ENCODE data around the gene ABI3. TPM values are rescaled to one million over a fixed set of nuclear protein-coding genes. Genes with fewer than 3 reads are reported as not detected.

The ABI3 gene
- total RNA-seq, 6 experiments from 2014 or later = 0.11 TPM; not detected in 5

DNA sequence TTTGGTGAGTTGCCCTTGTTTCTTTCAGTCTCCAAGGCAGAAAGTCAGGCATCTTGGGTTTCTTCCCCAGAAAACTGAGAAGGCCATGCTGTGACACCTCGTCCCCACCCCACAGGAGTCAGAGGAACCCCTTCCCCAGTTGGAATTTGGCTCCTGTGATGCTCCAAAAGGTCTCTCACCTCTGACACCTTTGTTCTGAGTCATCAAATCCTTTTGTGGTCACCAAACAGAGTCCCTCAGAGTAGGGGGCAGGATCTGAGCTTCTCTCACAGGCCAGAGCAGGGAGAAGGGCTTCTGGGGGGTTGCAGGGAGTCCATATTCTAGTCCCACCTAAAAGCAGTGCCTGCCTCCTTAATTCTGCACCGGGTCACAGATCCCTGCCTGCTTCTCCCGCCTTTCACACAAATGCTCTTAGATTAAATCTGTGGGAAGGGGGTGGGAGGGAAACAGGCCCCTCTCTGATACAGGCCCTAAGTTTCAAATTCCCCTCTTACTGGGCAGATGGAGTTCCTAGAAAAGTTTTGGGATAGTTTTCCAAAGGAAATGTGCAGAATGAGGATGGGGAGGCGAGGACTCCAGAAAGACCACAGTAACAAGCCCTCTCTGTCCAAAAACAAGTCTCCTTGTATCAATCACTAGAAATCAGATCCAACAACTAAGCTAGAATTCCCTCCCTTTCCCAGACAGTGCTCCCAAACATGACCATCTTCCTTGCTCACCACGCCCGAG is 18.7 kb downstream of the ABI3 start:
- peaks cover 6% of the 10 kb centered on the region; the same call in 1 of the 2 replicates for H3K4me1 Mint-ChIP-seq (ENCODE audit: low read depth)
- peaks cover 30% of the 10 kb centered on the region for H3K27me3 Mint-ChIP-seq (ENCODE audit: insufficient read depth)
- H3K9me3 Mint-ChIP-seq = no peaks in the 10 kb centered on the region
- TF ChIP-seq, protein P1, sequence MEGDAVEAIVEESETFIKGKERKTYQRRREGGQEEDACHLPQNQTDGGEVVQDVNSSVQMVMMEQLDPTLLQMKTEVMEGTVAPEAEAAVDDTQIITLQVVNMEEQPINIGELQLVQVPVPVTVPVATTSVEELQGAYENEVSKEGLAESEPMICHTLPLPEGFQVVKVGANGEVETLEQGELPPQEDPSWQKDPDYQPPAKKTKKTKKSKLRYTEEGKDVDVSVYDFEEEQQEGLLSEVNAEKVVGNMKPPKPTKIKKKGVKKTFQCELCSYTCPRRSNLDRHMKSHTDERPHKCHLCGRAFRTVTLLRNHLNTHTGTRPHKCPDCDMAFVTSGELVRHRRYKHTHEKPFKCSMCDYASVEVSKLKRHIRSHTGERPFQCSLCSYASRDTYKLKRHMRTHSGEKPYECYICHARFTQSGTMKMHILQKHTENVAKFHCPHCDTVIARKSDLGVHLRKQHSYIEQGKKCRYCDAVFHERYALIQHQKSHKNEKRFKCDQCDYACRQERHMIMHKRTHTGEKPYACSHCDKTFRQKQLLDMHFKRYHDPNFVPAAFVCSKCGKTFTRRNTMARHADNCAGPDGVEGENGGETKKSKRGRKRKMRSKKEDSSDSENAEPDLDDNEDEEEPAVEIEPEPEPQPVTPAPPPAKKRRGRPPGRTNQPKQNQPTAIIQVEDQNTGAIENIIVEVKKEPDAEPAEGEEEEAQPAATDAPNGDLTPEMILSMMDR (IDR thresholded peaks at IDR 0.05) = no peak
- H3K27ac Mint-ChIP-seq = no peak overlapping the region
- H3K36me3 Mint-ChIP-seq (ENCODE audit: low read depth) = no peaks in the 10 kb centered on the region
- DNase-seq = no peak
- H3K4me3 Mint-ChIP-seq = peak overlapping the region; percentile 55

DNA sequence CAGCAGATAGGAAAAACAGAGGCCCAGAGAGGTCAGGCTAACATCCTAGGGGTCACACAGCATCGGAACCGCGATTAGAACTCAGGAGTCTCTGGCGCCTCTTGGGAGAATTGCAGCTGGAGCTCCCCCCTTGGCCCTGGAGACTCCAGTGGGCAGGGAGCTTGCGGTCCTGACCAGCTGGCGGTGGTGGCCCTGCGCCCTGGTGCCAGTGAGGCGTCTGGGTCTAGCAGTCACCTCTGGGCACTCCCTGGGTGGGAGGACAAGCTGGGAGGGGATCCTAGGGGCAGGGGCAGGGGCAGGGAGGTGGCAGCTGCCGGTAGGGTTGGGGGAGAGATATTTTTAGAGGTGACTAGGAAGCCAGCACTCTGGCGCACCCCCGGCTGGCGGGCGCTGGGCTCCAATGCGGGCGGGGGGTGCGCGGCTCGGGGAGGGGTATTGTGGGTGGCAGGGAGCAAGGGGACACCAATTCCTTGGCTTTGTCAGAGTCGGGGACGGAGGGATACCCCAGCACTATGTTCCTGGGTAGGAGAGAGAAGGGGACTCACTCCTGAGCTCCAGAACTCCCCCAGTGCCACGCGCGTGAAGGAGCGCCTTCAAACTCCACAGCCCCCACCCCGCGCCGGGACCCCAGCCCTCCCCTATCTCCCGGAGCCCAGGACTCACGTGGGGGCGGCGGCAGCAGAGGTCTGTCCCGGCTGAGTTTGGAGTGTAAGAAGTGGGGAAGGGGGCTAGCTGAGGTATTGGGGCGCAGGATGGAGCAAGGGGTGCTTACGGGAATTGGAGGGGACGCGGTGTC is 19.5 kb downstream of the ABI3 start:
- H3K4me3 Mint-ChIP-seq = peak overlapping the region; percentile 87
- peaks cover 6% of the 10 kb centered on the region; the same call in 1 of the 2 replicates for H3K4me1 Mint-ChIP-seq (ENCODE audit: low read depth)
- no peak for DNase-seq
- H3K36me3 Mint-ChIP-seq (ENCODE audit: low read depth) = no peaks in the 10 kb centered on the region
- H3K27ac Mint-ChIP-seq = no peak overlapping the region
- TF ChIP-seq, protein P1 (IDR thresholded peaks at IDR 0.05) = no peak
- H3K27me3 Mint-ChIP-seq (ENCODE audit: insufficient read depth) = peaks cover 27% of the 10 kb centered on the region
- H3K9me3 Mint-ChIP-seq = no peaks in the 10 kb centered on the region

DNA sequence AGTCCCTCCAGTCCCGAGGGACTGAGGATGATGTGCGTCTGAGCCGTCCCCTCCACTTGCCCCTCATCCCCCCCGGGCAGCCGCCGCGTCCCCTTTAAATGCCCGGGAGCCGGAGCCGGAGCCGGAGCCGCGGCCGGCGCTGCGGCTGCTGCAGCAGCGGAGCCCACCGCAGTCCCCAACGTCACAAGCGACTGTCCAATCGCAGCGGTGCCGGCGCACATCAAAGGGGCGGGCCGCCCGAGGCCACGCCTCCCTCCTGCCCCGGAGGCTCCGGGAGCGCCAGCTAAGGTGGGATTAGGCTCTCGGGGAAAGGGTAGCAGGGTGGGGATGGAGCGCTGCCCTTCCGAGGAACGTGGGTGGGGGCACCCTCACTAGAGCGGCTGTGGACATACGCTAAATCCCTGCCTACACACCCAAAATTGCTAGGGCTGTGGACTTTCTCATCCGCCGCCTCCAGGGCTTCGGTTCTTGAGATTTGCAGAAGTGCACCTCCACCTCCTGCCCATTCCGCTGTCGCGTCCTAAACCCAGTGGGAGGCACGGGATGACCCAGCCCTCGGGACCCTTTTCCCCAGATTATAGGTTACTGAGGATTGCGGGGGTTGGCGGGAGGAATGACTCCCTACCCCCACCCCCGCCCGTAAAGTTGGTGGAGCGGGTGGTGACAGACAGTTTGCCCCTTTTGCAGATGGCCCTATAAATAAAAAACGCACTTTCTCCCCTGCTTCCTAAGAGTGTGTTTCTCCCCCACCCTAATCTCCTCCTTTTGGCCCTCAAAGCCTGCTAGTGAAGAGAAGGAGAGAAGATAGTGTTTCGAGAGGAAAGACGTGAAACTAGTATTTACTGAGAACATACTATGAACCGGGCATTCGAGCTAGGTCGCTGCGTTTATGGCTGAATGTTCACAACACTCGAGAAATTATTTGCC is 20.4 kb downstream of the ABI3 start, which contains the start of gene PHOSPHO1:
Gene PHOSPHO1, minus strand, starts transcription at position 152 of the 927 bp plus-strand sequence. CDS start 4,096 bp downstream, outside the sequence.
- Mint-ChIP-seq H3K9me3 (no peaks in the 10 kb centered on the region), H3K4me1 (ENCODE audit: low read depth) (peaks cover 6% of the 10 kb centered on the region; the same call in 1 of the 2 replicates), H3K27ac (no peak within 1 kb of the TSS), H3K27me3 (ENCODE audit: insufficient read depth) (peaks cover 23% of the 10 kb centered on the region), H3K36me3 (ENCODE audit: low read depth) (no peaks in the 10 kb centered on the region), H3K4me3 (peak within 1 kb of the TSS; percentile 87)
- TF ChIP-seq, protein P1 (IDR thresholded peaks at IDR 0.05) = no peak
- peak; percentile 66 for DNase-seq

DNA sequence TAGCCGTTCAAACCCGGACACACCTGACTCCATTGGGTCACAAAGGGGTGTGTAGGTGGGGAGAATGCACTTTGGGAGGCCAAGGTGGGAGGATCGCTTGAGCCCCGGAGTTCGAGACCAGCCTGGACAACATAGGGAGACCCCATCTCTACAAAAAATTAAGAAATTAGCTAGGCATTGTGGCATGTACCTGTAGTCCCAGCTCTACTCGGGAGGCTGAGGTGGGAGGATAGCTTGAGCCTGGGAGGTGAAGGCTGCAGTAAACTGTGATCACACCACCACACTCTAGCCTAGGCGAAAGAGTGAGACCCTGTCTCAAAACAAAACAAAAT is 21.0 kb downstream of the ABI3 start:
- DNase-seq = no peak
- TF ChIP-seq, protein P1 (IDR thresholded peaks at IDR 0.05) = no peak
- H3K27me3 Mint-ChIP-seq (ENCODE audit: insufficient read depth) = peaks cover 20% of the 10 kb centered on the region
- H3K36me3 Mint-ChIP-seq (ENCODE audit: low read depth) = no peaks in the 10 kb centered on the region
- H3K27ac Mint-ChIP-seq = no peak overlapping the region
- H3K4me3 Mint-ChIP-seq = peak overlapping the region; percentile 87; the same call in 1 of the 2 replicates
- H3K9me3 Mint-ChIP-seq = no peaks in the 10 kb centered on the region
- peaks cover 6% of the 10 kb centered on the region; the same call in 1 of the 2 replicates for H3K4me1 Mint-ChIP-seq (ENCODE audit: low read depth)

DNA sequence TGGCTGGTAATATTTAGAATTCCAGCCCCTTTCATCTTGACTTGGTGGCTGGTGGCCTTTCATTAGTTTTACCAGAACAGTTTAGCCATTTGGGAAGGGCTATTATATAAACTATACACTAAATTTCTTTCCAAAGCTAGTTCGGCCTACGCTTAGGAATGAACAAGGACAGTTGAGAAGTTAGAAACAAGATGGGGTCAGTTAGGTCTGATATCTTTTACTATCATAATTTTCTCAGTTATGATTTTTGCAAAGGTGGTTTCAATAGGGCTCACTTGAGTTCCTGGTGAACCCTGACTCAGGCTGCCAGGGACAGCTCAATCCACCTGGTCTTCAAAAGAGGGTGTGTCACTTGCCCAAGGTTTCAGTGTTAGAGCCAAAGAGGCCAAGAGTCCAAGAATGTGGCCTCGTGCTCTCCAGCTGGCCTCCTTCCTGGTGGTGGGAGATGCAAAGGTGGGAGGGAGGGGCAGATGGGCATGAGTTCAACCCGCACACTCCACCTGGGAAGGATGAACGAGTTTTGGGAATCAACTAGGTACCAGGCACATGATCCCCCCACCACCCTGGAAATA is 24.1 kb downstream of the ABI3 start:
- peaks cover 6% of the 10 kb centered on the region; the same call in 1 of the 2 replicates for H3K4me1 Mint-ChIP-seq (ENCODE audit: low read depth)
- peaks cover 10% of the 10 kb centered on the region for H3K27me3 Mint-ChIP-seq (ENCODE audit: insufficient read depth)
- TF ChIP-seq, protein P1 (IDR thresholded peaks at IDR 0.05) = no peak
- no peak for DNase-seq
- no peaks in the 10 kb centered on the region for H3K36me3 Mint-ChIP-seq (ENCODE audit: low read depth)
- no peak overlapping the region for H3K4me3 Mint-ChIP-seq
- H3K27ac Mint-ChIP-seq = no peak overlapping the region
- no peaks in the 10 kb centered on the region for H3K9me3 Mint-ChIP-seq
